K562 (cell line): ENCODE data around the gene TRAF3IP1. TPM values are rescaled to one million over a fixed set of nuclear protein-coding genes. Genes with fewer than 3 reads are reported as not detected.

ENCODE experiments used
- ATAC-seq: fragments of 200-7000 bp; cut with Tn5 transposase; 3 replicates; pipeline ENCODE4 v1.9.1; 2020; ENCODE audit warnings: moderate library complexity
- BruUV-seq: library from RNA; stranded (reverse); fragments of 400-500 nt; replicated peaks from 2 replicates; lab custom pipeline; 2021; lab: Mats Ljungman, UMichigan
- CTCF ChIA-PET: fragments of 300-600 bp; formaldehyde crosslinking; extraction: SDS; loops from one replicate; lab custom pipeline; 2021; ENCODE audit warnings: low intra/inter-chr PET ratio; lab: Yijun Ruan, JAX
- POLR2A ChIA-PET: fragments of 300-600, 350-650 bp; sonication (Branson Sonifier 250); formaldehyde crosslinking; extraction: SDS; loops from one replicate; lab custom pipeline; 2021; ENCODE audit warnings: antibody characterized with exemption, inconsistent platforms; lab: Yijun Ruan, JAX
- DNase-seq, 4 experiments: peaks; one replicate each; pipeline versions ENCODE4 v3.0.0 to v3.0.0-alpha.2; 2011 to 2018; ENCODE audit warnings: low spot score in 3 of 4, mixed read lengths in 3 of 4; ENCODE audit errors: extremely low read depth in 1 of 4
- FAIRE-seq: peaks from 2 replicates; lab custom pipeline; 2011; peaks lifted over from hg19 to GRCh38; lab: Jason Lieb, UNC
- H2AFZ ChIP-seq: 2 replicates; pipeline ENCODE4 v1.6.0; 2011; ENCODE audit warnings: low read depth, low read length, control low read depth, inconsistent platforms
- H3K27ac ChIP-seq: fragments of 200-600 bp; 3 replicates; pipeline ENCODE4 v1.8.0; 2011; ENCODE audit warnings: low read depth, mild to moderate bottlenecking, control low read depth, inconsistent platforms, low read length, moderate library complexity, mixed read lengths; ENCODE audit errors: extremely low read depth
- H3K27me3 ChIP-seq, 2 experiments: fragments of 300-600 bp in 1 of 2; 2 replicates in 1 of 2; 3 replicates in 1 of 2; pipeline versions ENCODE4 v1.6.0 to v1.8.0; 2011; ENCODE audit warnings: inconsistent platforms in 2 of 2, low read length in 2 of 2, mild to moderate bottlenecking in 1 of 2, mixed read lengths in 1 of 2, moderate library complexity in 1 of 2; ENCODE audit not compliant: control insufficient read depth in 2 of 2, insufficient read depth in 2 of 2
- H3K36me3 ChIP-seq: fragments of 300-600 bp; 3 replicates; pipeline ENCODE4 v1.8.0; 2011; ENCODE audit warnings: mild to moderate bottlenecking, low read length, inconsistent platforms; ENCODE audit not compliant: control insufficient read depth, insufficient read depth
- H3K4me1 ChIP-seq, 2 experiments: fragments of 200-600 bp in 1 of 2; replicated peaks in 1 of 2; 2 replicates in 1 of 2; 3 replicates in 1 of 2; pipeline versions ENCODE4 v1.5.1 to v1.8.0; 2011; ENCODE audit warnings: inconsistent platforms in 2 of 2, low read length in 2 of 2, mild to moderate bottlenecking in 1 of 2, mixed read lengths in 1 of 2, moderate library complexity in 1 of 2; ENCODE audit not compliant: control insufficient read depth in 2 of 2, insufficient read depth in 2 of 2
- H3K4me2 ChIP-seq: 2 replicates; pipeline ENCODE4 v1.6.1; 2011; ENCODE audit warnings: low read length, control low read depth, inconsistent platforms, mixed read lengths; ENCODE audit not compliant: insufficient read depth
- H3K4me3 ChIP-seq: fragments of 200-600 bp; sonication (generic), shearing (Covaris generic); 2 replicates; pipeline ENCODE4 v1.5.1; 2016; ENCODE audit warnings: control low read depth, inconsistent platforms
- H3K79me2 ChIP-seq: fragments of 200-600 bp; 3 replicates; pipeline ENCODE4 v1.8.0; 2011; ENCODE audit warnings: low read length, inconsistent platforms; ENCODE audit not compliant: control insufficient read depth, insufficient read depth
- H3K9ac ChIP-seq, 2 experiments: 2 replicates each; pipeline versions ENCODE4 v1.6.0 to v1.6.1; 2011; ENCODE audit warnings: low read depth in 2 of 2, low read length in 2 of 2, control low read depth in 1 of 2, inconsistent platforms in 1 of 2, mild to moderate bottlenecking in 1 of 2, mixed read lengths in 1 of 2; ENCODE audit not compliant: insufficient read depth in 1 of 2
- H3K9me1 ChIP-seq: one replicate; pipeline ENCODE4 v1.6.0; 2011; ENCODE audit warnings: inconsistent platforms, mild to moderate bottlenecking, low read length, moderate library complexity; ENCODE audit not compliant: control insufficient read depth, insufficient read depth
- H3K9me3 ChIP-seq: replicated peaks from 2 replicates; pipeline ENCODE4 v1.5.1; 2011; ENCODE audit warnings: low read depth, low read length, inconsistent platforms; ENCODE audit not compliant: control insufficient read depth, insufficient read depth
- H4K20me1 ChIP-seq: replicated peaks from 2 replicates; pipeline ENCODE4 v1.6.1; 2011; ENCODE audit warnings: low read length, inconsistent platforms, mixed read lengths; ENCODE audit not compliant: control insufficient read depth, insufficient read depth
- CEBPB ChIP-seq: fragments of 450-650 bp; IDR thresholded peaks from 2 replicates; pipeline ENCODE4 v1.6.1; 2016; ENCODE audit warnings: missing genetic modification characterization, missing compliant biosample characterization
- GATA2 ChIP-seq: sonication (generic); formaldehyde crosslinking; IDR thresholded peaks from 2 replicates; pipeline ENCODE4 v1.4.0; 2020; ENCODE audit warnings: mild to moderate bottlenecking, missing genetic modification reagents
- NELFE ChIP-seq: IDR thresholded peaks from 2 replicates; pipeline ENCODE4 v1.6.1; 2011; ENCODE audit warnings: mild to moderate bottlenecking; ENCODE audit not compliant: insufficient read depth, insufficient read length
- RBM22 ChIP-seq: fragments of 200-400 bp; formaldehyde crosslinking; IDR thresholded peaks from 2 replicates; pipeline ENCODE4 v1.6.1; 2018; ENCODE audit warnings: low read length, low read depth; ENCODE audit not compliant: poor library complexity, severe bottlenecking
- SETDB1 ChIP-seq: IDR thresholded peaks from one replicate; pipeline ENCODE4 v1.6.1; 2012; ENCODE audit warnings: low read length, control low read depth, inconsistent platforms
- SMARCE1 ChIP-seq: fragments of 450-650 bp; IDR thresholded peaks from 2 replicates; pipeline ENCODE4 v1.7.1; 2016; ENCODE audit warnings: mild to moderate bottlenecking
- TGIF2 ChIP-seq: sonication (generic); formaldehyde crosslinking; IDR thresholded peaks from 2 replicates; pipeline ENCODE4 v1.8.1; 2022; ENCODE audit warnings: mild to moderate bottlenecking, missing genetic modification reagents, moderate library complexity
- ZNF318 ChIP-seq, 2 experiments: fragments of 450-650 bp; IDR thresholded peaks; 2 replicates each; pipeline ENCODE4 v1.6.1; 2016; ENCODE audit warnings: mild to moderate bottlenecking in 2 of 2, borderline replicate concordance in 1 of 2, low read depth in 1 of 2, moderate library complexity in 1 of 2
- WGBS: fragments of 100-300 bp; shearing (Covaris generic); methylation state at CpG from one replicate; pipeline ENCODE4 v1.1.6; 2016; ENCODE audit warnings: low coverage, mixed read lengths; ENCODE audit not compliant: insufficient coverage; ENCODE audit errors: missing lambda C conversion rate; 5-methylcytosine and 5-hydroxymethylcytosine counted together
- in situ Hi-C: fragments of 300-500 bp; cut with MboI; formaldehyde crosslinking; loops from 4 replicates; pipeline ENCODE4 v1.15.0; 2018; ENCODE audit warnings: inconsistent platforms, mixed read lengths
- intact Hi-C: fragments of 100-400 bp; cut with micrococcal nuclease; formaldehyde crosslinking; loops from 2 replicates; pipeline ENCODE4 v1.14.2; 2022
- polyA plus RNA-seq, 8 experiments: library from polyadenylated mRNA; depleted of rRNA in 4 of 8; stranded (reverse) in 5 of 8; unstranded in 3 of 8; fragments of >200 nt; fragmentation: Nextera tagmentation in 2 of 8; fragmentation: Illumina TruSeq in 1 of 8; extraction: Ambion mirVana in 2 of 8; extraction: Trizol in 1 of 8; gene quantifications; 2 replicates each; pipeline versions ENCODE4 v1.2.1 to v1.2.3, GENCODE V29; 2011 to 2014; ENCODE audit warnings: inconsistent platforms in 1 of 8, missing spikeins in 1 of 8
- total RNA-seq, 7 experiments: library from RNA; depleted of rRNA in 6 of 7; stranded (reverse); fragments of >200 nt in 6 of 7; fragmentation: Illumina TruSeq in 2 of 7; extraction: Trizol in 2 of 7; gene quantifications; 2 replicates each; pipeline versions ENCODE4 v1.2.1 to v1.2.3, GENCODE V29; 2011 to 2021; ENCODE audit warnings: low replicate concordance in 1 of 7

TRAF3IP1 gene
- total and polyA plus RNA-seq, 9 of the 15 experiments (the other 6 are each of a cell fraction or from before 2014, with no cell fraction given), result 1.3 to 7.4 (median 3.4) TPM

GRCh38 chr2:238449909-238450417, 129.6 kb downstream of the TRAF3IP1 start:
- no peaks in the 10 kb centered on the region for H3K27me3 ChIP-seq
- intact Hi-C loops (no loop called here), in situ Hi-C loops (no loop called here)
- FAIRE-seq (no peak), ATAC-seq (no peak), DNase-seq (no peak)
- H3K9me1 ChIP-seq, result no peaks in the 10 kb centered on the region
- peaks cover 78% of the 10 kb centered on the region for H3K36me3 ChIP-seq
- no peaks in the 10 kb centered on the region; the same call in 1 of the 3 replicates for H3K79me2 ChIP-seq
- no peaks in the 10 kb centered on the region for H3K9me3 ChIP-seq
- TF ChIP-seq SMARCE1, result no peak
- TF ChIP-seq CEBPB (tag), result peak; percentile 66
- TF ChIP-seq NELFE, result no peak
- H3K9ac ChIP-seq, result no peak overlapping the region
- POLR2A ChIA-PET, result interaction anchor here (0.6 kb wide), 1 partner anchor 275 kb away, joined by 3 read pairs; no protein-coding TSS in a partner anchor
- H3K4me1 ChIP-seq, result no peaks in the 10 kb centered on the region; a peak in 1 of 5 replicates
- no TSS peak for BruUV-seq
- no peak overlapping the region for H3K4me2 ChIP-seq
- H3K27ac ChIP-seq, result no peak overlapping the region
- H4K20me1 ChIP-seq, result no peaks in the 10 kb centered on the region
- 96% methylated on average over 9 of the region's 9 CpGs for WGBS
- CTCF ChIA-PET, result no interaction called here
- no peak overlapping the region for H2AFZ ChIP-seq
- no peak overlapping the region for H3K4me3 ChIP-seq

- FAIRE-seq (no peak), ATAC-seq (no peak), DNase-seq (no peak)
- Histone ChIP-seq H3K27me3 (no peaks in the 10 kb centered on the region), H4K20me1 (no peaks in the 10 kb centered on the region), H3K9me3 (no peaks in the 10 kb centered on the region), H3K27ac (no peak overlapping the region), H3K4me1 (no peaks in the 10 kb centered on the region; a peak in 1 of 5 replicates), H3K9ac (no peak overlapping the region), H3K4me3 (no peak overlapping the region), H2AFZ (no peak overlapping the region), H3K79me2 (no peaks in the 10 kb centered on the region; the same call in 1 of the 3 replicates), H3K9me1 (no peaks in the 10 kb centered on the region), H3K4me2 (no peak overlapping the region), H3K36me3 (peaks cover 73% of the 10 kb centered on the region)
- no TSS peak for BruUV-seq
- in situ Hi-C loops (no loop called here), intact Hi-C loops (no loop called here)
- 97% methylated on average over 6 of the region's 11 CpGs for WGBS
- POLR2A ChIA-PET, result no interaction called here
- CTCF ChIA-PET, result no interaction called here
- TF ChIP-seq ZNF318 (IDR thresholded peaks at IDR 0.05; ENCODE audit: borderline replicate concordance in 1 of 2, low read depth in 1 of 2) (no peak), SETDB1 (no peak), GATA2 (no peak), RBM22 (no peak), TGIF2 (CRISPR knock-in tag) (no peak)
Measured at GRCh38 chr2:238450440-238450861, 130.1 kb downstream of the TRAF3IP1 start.
